Right lobe of liver (tissue), 4 donors: ENCODE measurements around the gene NRCAM.

ENCODE experiments used
- POLR2A ChIP-seq: fragments of 450-650 bp; IDR thresholded peaks from one replicate; pipeline ENCODE4 v1.6.1; 2017; ENCODE audit warnings: antibody characterized with exemption, mild to moderate bottlenecking
- TF ChIP-seq, protein P1 (sequence below), 4 donors: fragments of 200-600 bp in 3 of 4; fragments of 450-650 bp in 1 of 4; IDR thresholded peaks; one replicate each; pipeline versions ENCODE4 v1.5.1 to v1.8.0; 2016 to 2022; ENCODE audit warnings: antibody characterized with exemption in 4 of 4, mild to moderate bottlenecking in 2 of 4
- donor health status: DM: no; HTN: no; CAD: no.
- donor health status: DM: no; HTN: no; CAD: no.
- donor health status: DM: no; HTN: yes; CAD: no.

DNA sequence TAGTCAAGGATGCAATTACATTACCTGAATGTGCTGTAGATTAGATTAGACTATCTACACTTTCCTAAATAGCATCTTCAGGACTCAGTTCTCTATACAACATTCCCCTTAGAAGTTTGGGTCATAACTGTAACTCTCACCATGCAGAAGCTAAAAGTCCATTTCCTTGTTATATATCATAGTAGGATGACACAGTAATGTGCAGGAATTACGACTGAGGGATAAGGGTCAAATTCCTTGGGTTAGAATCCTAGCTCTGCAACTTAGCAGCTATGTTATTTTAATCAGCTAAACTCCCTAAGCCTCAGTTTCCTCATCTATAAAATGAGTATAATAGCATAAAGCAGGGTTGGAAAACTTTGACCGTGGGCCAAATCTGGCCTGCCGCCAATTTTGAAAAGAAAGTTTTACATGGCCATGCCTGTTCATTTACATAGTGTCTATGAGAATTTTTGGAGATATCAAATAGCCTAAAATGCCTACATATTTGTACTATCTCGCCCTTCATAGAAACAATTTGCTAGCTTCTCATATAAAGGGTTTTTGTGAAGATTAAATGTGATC, 14.8 kb downstream of the NRCAM start:
- no peak for TF ChIP-seq POLR2A
- TF ChIP-seq, protein P1, sequence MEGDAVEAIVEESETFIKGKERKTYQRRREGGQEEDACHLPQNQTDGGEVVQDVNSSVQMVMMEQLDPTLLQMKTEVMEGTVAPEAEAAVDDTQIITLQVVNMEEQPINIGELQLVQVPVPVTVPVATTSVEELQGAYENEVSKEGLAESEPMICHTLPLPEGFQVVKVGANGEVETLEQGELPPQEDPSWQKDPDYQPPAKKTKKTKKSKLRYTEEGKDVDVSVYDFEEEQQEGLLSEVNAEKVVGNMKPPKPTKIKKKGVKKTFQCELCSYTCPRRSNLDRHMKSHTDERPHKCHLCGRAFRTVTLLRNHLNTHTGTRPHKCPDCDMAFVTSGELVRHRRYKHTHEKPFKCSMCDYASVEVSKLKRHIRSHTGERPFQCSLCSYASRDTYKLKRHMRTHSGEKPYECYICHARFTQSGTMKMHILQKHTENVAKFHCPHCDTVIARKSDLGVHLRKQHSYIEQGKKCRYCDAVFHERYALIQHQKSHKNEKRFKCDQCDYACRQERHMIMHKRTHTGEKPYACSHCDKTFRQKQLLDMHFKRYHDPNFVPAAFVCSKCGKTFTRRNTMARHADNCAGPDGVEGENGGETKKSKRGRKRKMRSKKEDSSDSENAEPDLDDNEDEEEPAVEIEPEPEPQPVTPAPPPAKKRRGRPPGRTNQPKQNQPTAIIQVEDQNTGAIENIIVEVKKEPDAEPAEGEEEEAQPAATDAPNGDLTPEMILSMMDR (IDR thresholded peaks at IDR 0.05): no peak
